PFSK-1 (cell line): ENCODE data around the gene FAM83G.

ENCODE experiments used
- POLR2AphosphoS5 ChIP-seq: IDR thresholded peaks from 2 replicates; pipeline ENCODE4 v1.6.1; 2012; ENCODE audit warnings: low read depth, mild to moderate bottlenecking, control low read depth, low read length, moderate library complexity
- REST ChIP-seq, 2 experiments: IDR thresholded peaks; 2 replicates each; pipeline versions ENCODE4 v1.6.1 to v1.8.0; 2011 to 2012; ENCODE audit warnings: low read depth in 2 of 2, low read length in 2 of 2, control low read depth in 1 of 2, inconsistent platforms in 1 of 2, mild to moderate bottlenecking in 1 of 2, moderate library complexity in 1 of 2; ENCODE audit not compliant: insufficient read depth in 1 of 2
- SIN3A ChIP-seq: IDR thresholded peaks from 2 replicates; pipeline ENCODE4 v1.6.1; 2012; ENCODE audit warnings: mild to moderate bottlenecking, low read length, moderate library complexity, borderline replicate concordance; ENCODE audit not compliant: insufficient read depth
- TAF1 ChIP-seq: IDR thresholded peaks from 2 replicates; pipeline ENCODE4 v1.6.1; 2012; ENCODE audit warnings: low read length, control low read depth, borderline replicate concordance; ENCODE audit not compliant: insufficient read depth

DNA sequence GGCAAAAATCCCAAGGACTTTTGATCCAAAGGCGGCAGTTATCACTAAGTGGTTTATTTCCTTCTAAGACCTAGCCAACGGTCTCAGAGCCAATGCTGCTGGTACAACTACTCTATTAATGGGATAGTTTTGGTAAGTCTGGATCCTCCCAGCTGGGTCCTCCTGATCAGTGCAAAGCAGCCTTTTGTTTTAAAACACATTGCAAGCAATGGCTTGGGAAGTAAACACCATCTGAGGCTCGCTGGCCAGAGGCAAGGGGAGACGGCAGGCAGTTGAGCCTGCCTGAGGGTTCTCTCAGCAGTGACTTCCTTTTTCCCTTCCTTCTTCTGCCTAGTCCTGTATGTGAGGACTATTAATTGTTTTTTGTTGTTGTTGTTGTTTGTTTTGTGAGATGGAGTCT is 54.2 kb downstream of the FAM83G start:
- no peak for TF ChIP-seq TAF1
- no peak for TF ChIP-seq REST (IDR thresholded peaks at IDR 0.05; ENCODE audit: insufficient read depth in 1 of 2, low read depth in 2 of 2, low read length in 2 of 2)
- no peak for TF ChIP-seq POLR2AphosphoS5
- no peak for TF ChIP-seq SIN3A
